Lower lobe of right lung (tissue), 2 donors: ENCODE measurements around the gene CELF4. TPM values are rescaled to one million over a fixed set of nuclear protein-coding genes. Genes with fewer than 3 reads are reported as not detected.

Source experiments
- ATAC-seq, 2 donors: fragments of 200-7000 bp; cut with Tn5 transposase; one replicate each; pipeline ENCODE4 v1.9.1; 2020 to 2022; ENCODE audit warnings: mild to moderate bottlenecking in 2 of 2, moderate library complexity in 2 of 2
- DNase-seq: peaks from one replicate; pipeline ENCODE4 v3.0.0-alpha.2; 2020
- H3K27ac ChIP-seq: fragments of 200-600 bp; one replicate; pipeline ENCODE4 v1.8.0; 2022
- H3K27me3 ChIP-seq: fragments of 200-600 bp; one replicate; pipeline ENCODE4 v1.8.0; 2022; ENCODE audit warnings: low read depth
- H3K36me3 ChIP-seq: fragments of 200-600 bp; one replicate; pipeline ENCODE4 v1.8.0; 2022; ENCODE audit warnings: mild to moderate bottlenecking
- H3K4me1 ChIP-seq: fragments of 200-600 bp; one replicate; pipeline ENCODE4 v1.8.0; 2022
- H3K4me3 ChIP-seq: fragments of 200-600 bp; one replicate; pipeline ENCODE4 v1.8.0; 2022; ENCODE audit warnings: mild to moderate bottlenecking
- H3K9me3 ChIP-seq: fragments of 200-600 bp; one replicate; pipeline ENCODE4 v1.8.0; 2022
- intact Hi-C: fragments of 100-400 bp; cut with DNase I; formaldehyde crosslinking; loops from one replicate; pipeline ENCODE4 v1.11.0; 2022
- total RNA-seq: library from RNA; stranded (reverse); fragmentation: NEBNext Ultra II Directional; extraction: Animal tissue kit (Norgen Biotek cat#: 25700); gene quantifications from one replicate; pipeline ENCODE4 v1.2.1, GENCODE V29; 2021
- TF ChIP-seq, protein P1 (sequence below): fragments of 200-600 bp; IDR thresholded peaks from one replicate; pipeline ENCODE4 v1.8.0; 2022; ENCODE audit warnings: antibody characterized with exemption, mild to moderate bottlenecking
- donor health status: DM: no; HTN: yes; CAD: no; lungs with severe emphysema.

CELF4 gene
- total RNA-seq, 1 donor from 2014 or later, result 0.38 TPM

- no peaks in the 10 kb centered on the region for H3K36me3 ChIP-seq
- intact Hi-C loops, result no loop called here
- ATAC-seq (no peak), DNase-seq (no peak)
- H3K27ac ChIP-seq, result no peak overlapping the region
- H3K4me1 ChIP-seq, result no peaks in the 10 kb centered on the region
- TF ChIP-seq, protein P1, sequence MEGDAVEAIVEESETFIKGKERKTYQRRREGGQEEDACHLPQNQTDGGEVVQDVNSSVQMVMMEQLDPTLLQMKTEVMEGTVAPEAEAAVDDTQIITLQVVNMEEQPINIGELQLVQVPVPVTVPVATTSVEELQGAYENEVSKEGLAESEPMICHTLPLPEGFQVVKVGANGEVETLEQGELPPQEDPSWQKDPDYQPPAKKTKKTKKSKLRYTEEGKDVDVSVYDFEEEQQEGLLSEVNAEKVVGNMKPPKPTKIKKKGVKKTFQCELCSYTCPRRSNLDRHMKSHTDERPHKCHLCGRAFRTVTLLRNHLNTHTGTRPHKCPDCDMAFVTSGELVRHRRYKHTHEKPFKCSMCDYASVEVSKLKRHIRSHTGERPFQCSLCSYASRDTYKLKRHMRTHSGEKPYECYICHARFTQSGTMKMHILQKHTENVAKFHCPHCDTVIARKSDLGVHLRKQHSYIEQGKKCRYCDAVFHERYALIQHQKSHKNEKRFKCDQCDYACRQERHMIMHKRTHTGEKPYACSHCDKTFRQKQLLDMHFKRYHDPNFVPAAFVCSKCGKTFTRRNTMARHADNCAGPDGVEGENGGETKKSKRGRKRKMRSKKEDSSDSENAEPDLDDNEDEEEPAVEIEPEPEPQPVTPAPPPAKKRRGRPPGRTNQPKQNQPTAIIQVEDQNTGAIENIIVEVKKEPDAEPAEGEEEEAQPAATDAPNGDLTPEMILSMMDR, result no peak
- H3K4me3 ChIP-seq, result no peak overlapping the region
- H3K27me3 ChIP-seq, result no peaks in the 10 kb centered on the region
- H3K9me3 ChIP-seq, result no peaks in the 10 kb centered on the region
Observed at GRCh38 chr18:37497853-37498518, 67.6 kb downstream of the CELF4 start.

- no peak overlapping the region for H3K4me3 ChIP-seq
- DNase-seq (no peak), ATAC-seq (no peak)
- intact Hi-C loops, result no loop called here
- no peaks in the 10 kb centered on the region for H3K4me1 ChIP-seq
- H3K27ac ChIP-seq, result no peak overlapping the region
- no peaks in the 10 kb centered on the region for H3K9me3 ChIP-seq
- H3K27me3 ChIP-seq, result no peaks in the 10 kb centered on the region
- TF ChIP-seq, protein P1, result no peak
- H3K36me3 ChIP-seq, result no peaks in the 10 kb centered on the region
Observed at GRCh38 chr18:37496568-37496967, 69.0 kb downstream of the CELF4 start.

- Histone ChIP-seq H3K4me3 (no peak overlapping the region), H3K36me3 (no peaks in the 10 kb centered on the region), H3K27ac (no peak overlapping the region), H3K9me3 (no peaks in the 10 kb centered on the region), H3K4me1 (no peaks in the 10 kb centered on the region), H3K27me3 (no peaks in the 10 kb centered on the region)
- intact Hi-C loops, result no loop called here
- no peak for DNase-seq
- no peak for ATAC-seq
- TF ChIP-seq, protein P1, result no peak
Observed at GRCh38 chr18:37495354-37495753, 70.2 kb downstream of the CELF4 start.

DNA sequence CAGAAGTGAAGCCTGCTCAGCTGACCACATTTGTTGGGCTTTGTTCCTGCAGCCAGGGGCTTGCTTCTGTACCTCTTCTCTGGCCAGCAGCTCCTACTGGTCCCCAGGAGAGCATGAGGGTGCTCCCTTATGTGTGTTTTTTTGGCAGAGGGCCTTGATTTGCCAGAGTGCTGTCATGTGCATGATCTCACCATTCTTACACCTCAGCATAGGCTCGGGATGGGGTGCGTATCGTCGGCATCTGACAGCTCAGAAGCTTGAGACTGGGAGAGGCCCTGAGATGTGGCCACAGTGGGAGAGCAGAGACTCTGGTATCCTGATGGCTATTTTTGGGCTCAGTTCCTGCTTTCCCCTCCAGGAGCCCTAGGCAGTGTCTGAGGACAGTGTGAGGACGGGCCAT lies 71.2 kb downstream of the CELF4 start:
- Histone ChIP-seq H3K4me1 (no peaks in the 10 kb centered on the region), H3K36me3 (no peaks in the 10 kb centered on the region), H3K27me3 (no peaks in the 10 kb centered on the region), H3K27ac (no peak overlapping the region), H3K4me3 (no peak overlapping the region), H3K9me3 (no peaks in the 10 kb centered on the region)
- ATAC-seq (no peak), DNase-seq (no peak)
- intact Hi-C loops, result no loop called here
- TF ChIP-seq, protein P1, result no peak

DNA sequence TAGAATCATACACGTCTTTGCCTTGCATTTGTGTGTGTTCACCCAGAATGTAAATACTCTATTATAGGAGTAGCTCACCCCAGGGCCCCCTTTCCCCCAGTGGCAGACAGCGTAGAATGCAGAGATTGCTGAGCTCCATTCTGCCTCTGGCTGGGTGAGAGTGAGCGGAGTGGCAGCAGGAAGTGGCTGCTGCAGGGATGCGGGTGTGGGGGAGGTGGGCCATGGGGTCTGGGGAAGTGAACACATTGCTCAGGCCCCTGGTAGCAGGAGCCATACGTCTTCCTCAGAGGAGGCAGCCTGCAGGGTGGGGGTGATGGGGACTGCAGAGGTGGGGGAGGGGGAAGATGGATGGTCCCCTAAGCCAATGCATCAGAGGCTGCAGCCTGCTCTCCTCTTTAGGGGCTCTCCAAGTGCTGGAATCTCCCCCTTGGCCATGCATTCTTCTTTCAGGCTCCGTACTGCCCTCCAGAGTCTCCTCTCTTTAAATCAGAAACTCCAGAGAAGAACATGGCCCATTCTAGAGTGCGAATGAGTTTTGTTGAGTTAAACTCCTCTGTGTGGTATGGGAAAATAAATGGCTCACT lies 72.2 kb downstream of the CELF4 start:
- no peaks in the 10 kb centered on the region for H3K36me3 ChIP-seq

More for the DNA sequence above, 72.2 kb downstream of the CELF4 start:
- Histone ChIP-seq H3K9me3 (no peaks in the 10 kb centered on the region), H3K27me3 (peaks cover 7% of the 10 kb centered on the region), H3K4me1 (no peaks in the 10 kb centered on the region), H3K27ac (no peak overlapping the region), H3K4me3 (no peak overlapping the region)
- TF ChIP-seq, protein P1, result no peak
- no peak for DNase-seq
- no peak for ATAC-seq
- intact Hi-C loops, result no loop called here
